ENCODE measurements around the gene NTRK2.

DNA sequence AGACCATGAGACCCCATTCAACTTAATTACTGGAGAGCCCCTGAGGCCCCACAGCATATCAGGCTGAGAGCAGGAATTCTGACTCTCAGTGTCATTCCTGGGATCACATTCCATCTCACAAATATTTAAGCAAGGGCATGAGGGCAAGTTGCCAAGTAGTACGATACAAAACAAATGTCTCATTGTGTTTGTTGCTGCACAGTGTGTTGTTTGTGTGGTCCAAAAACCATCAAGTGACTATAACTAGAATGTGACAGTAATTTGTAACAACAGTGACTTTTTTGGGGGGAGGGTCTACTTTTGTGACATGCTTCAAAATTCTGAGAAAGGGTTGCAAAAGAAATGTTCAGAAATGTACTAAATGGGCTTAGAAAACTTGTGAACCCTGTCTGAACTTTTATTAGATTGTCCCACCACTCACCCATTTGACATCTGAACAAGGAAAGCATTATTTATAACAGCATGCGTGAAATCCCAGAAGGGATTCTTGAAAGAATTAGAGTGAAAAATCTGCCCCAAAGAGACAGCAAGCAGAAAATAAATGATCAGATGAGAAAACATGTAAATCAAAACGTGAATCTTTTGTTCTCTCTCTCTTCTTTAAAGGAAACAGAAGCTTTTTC, 347.0 kb downstream of the NTRK2 start:
- TF ChIP-seq, protein P1, sequence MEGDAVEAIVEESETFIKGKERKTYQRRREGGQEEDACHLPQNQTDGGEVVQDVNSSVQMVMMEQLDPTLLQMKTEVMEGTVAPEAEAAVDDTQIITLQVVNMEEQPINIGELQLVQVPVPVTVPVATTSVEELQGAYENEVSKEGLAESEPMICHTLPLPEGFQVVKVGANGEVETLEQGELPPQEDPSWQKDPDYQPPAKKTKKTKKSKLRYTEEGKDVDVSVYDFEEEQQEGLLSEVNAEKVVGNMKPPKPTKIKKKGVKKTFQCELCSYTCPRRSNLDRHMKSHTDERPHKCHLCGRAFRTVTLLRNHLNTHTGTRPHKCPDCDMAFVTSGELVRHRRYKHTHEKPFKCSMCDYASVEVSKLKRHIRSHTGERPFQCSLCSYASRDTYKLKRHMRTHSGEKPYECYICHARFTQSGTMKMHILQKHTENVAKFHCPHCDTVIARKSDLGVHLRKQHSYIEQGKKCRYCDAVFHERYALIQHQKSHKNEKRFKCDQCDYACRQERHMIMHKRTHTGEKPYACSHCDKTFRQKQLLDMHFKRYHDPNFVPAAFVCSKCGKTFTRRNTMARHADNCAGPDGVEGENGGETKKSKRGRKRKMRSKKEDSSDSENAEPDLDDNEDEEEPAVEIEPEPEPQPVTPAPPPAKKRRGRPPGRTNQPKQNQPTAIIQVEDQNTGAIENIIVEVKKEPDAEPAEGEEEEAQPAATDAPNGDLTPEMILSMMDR (conservative IDR thresholded peaks at IDR 0.05; ENCODE audit: low read length) = no peak
- TF ChIP-seq EZH2phosphoT487 (IDR thresholded peaks at IDR 0.05; ENCODE audit: borderline replicate concordance) = no peak

Measured in Loucy (cell line).